H9 (cell line): ENCODE results near the gene ANKRD44. TPM values are rescaled to one million over a fixed set of nuclear protein-coding genes. Genes with fewer than 3 reads are reported as not detected.

Experiments
- DNase-seq: peaks from one replicate; pipeline ENCODE4 v3.0.0-alpha.2; 2017
- H2AFZ ChIP-seq: one replicate; pipeline ENCODE4 v1.6.1; 2013; ENCODE audit warnings: mild to moderate bottlenecking, low read length, control low read depth, moderate library complexity
- H2AK5ac ChIP-seq: 2 replicates; pipeline ENCODE4 v1.6.1; 2013; ENCODE audit warnings: low read length, control low read depth, mixed read lengths; ENCODE audit not compliant: insufficient read length
- H2BK120ac ChIP-seq: one replicate; pipeline ENCODE4 v1.6.1; 2013; ENCODE audit warnings: low read depth, mild to moderate bottlenecking, low read length, control low read depth, inconsistent platforms; ENCODE audit not compliant: poor library complexity, severe bottlenecking
- H2BK12ac ChIP-seq: 2 replicates; pipeline ENCODE4 v1.6.1; 2013; ENCODE audit warnings: low read length, control low read depth, mixed read lengths, low read depth; ENCODE audit not compliant: insufficient read length
- H2BK15ac ChIP-seq: 2 replicates; pipeline ENCODE4 v1.6.1; 2013; ENCODE audit warnings: low read depth, low read length, control low read depth
- H2BK20ac ChIP-seq: one replicate; pipeline ENCODE4 v1.6.1; 2013; ENCODE audit warnings: low read depth, mild to moderate bottlenecking, low read length, control low read depth, inconsistent platforms; ENCODE audit not compliant: poor library complexity, severe bottlenecking
- H2BK5ac ChIP-seq: 2 replicates; pipeline ENCODE4 v1.6.1; 2013; ENCODE audit warnings: low read length, control low read depth, mixed read lengths; ENCODE audit not compliant: insufficient read length
- H3K14ac ChIP-seq: 2 replicates; pipeline ENCODE4 v1.6.1; 2013; ENCODE audit warnings: low read length, control low read depth; ENCODE audit not compliant: insufficient read depth
- H3K18ac ChIP-seq: 2 replicates; pipeline ENCODE4 v1.6.1; 2013; ENCODE audit warnings: low read depth, mild to moderate bottlenecking, mixed read lengths, low read length, control low read depth; ENCODE audit not compliant: insufficient read length
- H3K23ac ChIP-seq: 2 replicates; pipeline ENCODE4 v1.6.1; 2013; ENCODE audit warnings: low read length, control low read depth, mixed read lengths, low read depth; ENCODE audit not compliant: insufficient read length
- H3K23me2 ChIP-seq: 2 replicates; pipeline ENCODE4 v1.6.1; 2013; ENCODE audit warnings: low read depth, mild to moderate bottlenecking, mixed read lengths, low read length, control low read depth; ENCODE audit not compliant: insufficient read length, poor library complexity, severe bottlenecking
- H3K27ac ChIP-seq: 2 replicates; pipeline ENCODE4 v1.5.1; 2013; ENCODE audit warnings: low read length, control low read depth, mixed read lengths, low read depth; ENCODE audit not compliant: insufficient read length
- H3K27me3 ChIP-seq: 2 replicates; pipeline ENCODE4 v1.6.1; 2013; ENCODE audit warnings: low read length, control low read depth, inconsistent platforms; ENCODE audit not compliant: insufficient read depth
- H3K4ac ChIP-seq: 2 replicates; pipeline ENCODE4 v1.6.1; 2013; ENCODE audit warnings: low read depth, mild to moderate bottlenecking, control low read depth, inconsistent platforms, low read length, moderate library complexity
- H3K4me1 ChIP-seq: 2 replicates; pipeline ENCODE4 v1.6.1; 2013; ENCODE audit warnings: low read length, control low read depth, inconsistent platforms; ENCODE audit not compliant: insufficient read depth
- H3K4me2 ChIP-seq: 2 replicates; pipeline ENCODE4 v1.6.1; 2013; ENCODE audit warnings: low read length, control low read depth, mixed read lengths; ENCODE audit not compliant: insufficient read length, insufficient read depth
- H3K56ac ChIP-seq: 2 replicates; pipeline ENCODE4 v1.6.1; 2013; ENCODE audit warnings: low read depth, mild to moderate bottlenecking, mixed read lengths, low read length, control low read depth; ENCODE audit not compliant: insufficient read length
- H3K79me1 ChIP-seq: 2 replicates; pipeline ENCODE4 v1.6.1; 2013; ENCODE audit warnings: low read depth, mild to moderate bottlenecking, moderate library complexity, low read length, control low read depth, inconsistent platforms; ENCODE audit not compliant: insufficient read depth, poor library complexity, severe bottlenecking
- H3K79me2 ChIP-seq: 2 replicates; pipeline ENCODE4 v1.6.1; 2013; ENCODE audit warnings: low read length, control low read depth, inconsistent platforms; ENCODE audit not compliant: insufficient read depth
- H3K9ac ChIP-seq: 2 replicates; pipeline ENCODE4 v1.6.1; 2013; ENCODE audit warnings: low read length, control low read depth, mixed read lengths; ENCODE audit not compliant: insufficient read length; ENCODE audit errors: extremely low read depth
- H3K9me3 ChIP-seq: one replicate; pipeline ENCODE4 v1.6.1; 2013; ENCODE audit warnings: low read depth, low read length, inconsistent platforms; ENCODE audit not compliant: control insufficient read depth
- H3T11ph ChIP-seq: one replicate; pipeline ENCODE4 v1.6.1; 2013; ENCODE audit warnings: mild to moderate bottlenecking, low read length, control low read depth, inconsistent platforms
- H4K20me1 ChIP-seq: one replicate; pipeline ENCODE4 v1.6.1; 2013; ENCODE audit not compliant: control insufficient read depth, insufficient read length, insufficient read depth
- H4K5ac ChIP-seq: 2 replicates; pipeline ENCODE4 v1.6.1; 2013; ENCODE audit warnings: low read depth, mild to moderate bottlenecking, mixed read lengths, low read length, control low read depth; ENCODE audit not compliant: insufficient read length
- H4K8ac ChIP-seq: replicated peaks from 2 replicates; pipeline ENCODE4 v1.6.1; 2013; ENCODE audit warnings: low read length, control low read depth, mixed read lengths, low read depth; ENCODE audit not compliant: insufficient read length
- H4K91ac ChIP-seq: 2 replicates; pipeline ENCODE4 v1.6.1; 2013; ENCODE audit warnings: low read depth, mild to moderate bottlenecking, moderate library complexity, mixed read lengths, low read length, control low read depth; ENCODE audit not compliant: insufficient read length
- H3K27ac Mint-ChIP-seq, 3 experiments: 2 replicates in 2 of 3; 3 replicates in 1 of 3; pipeline ENCODE4 v1.8.0; 2020 to 2021; ENCODE audit warnings: mixed read lengths in 3 of 3, mild to moderate bottlenecking in 1 of 3, moderate library complexity in 1 of 3
- H3K27me3 Mint-ChIP-seq: 2 replicates; pipeline ENCODE4 v1.8.0; 2021; ENCODE audit warnings: low read depth, mild to moderate bottlenecking, moderate library complexity, mixed read lengths
- H3K36me3 Mint-ChIP-seq, 3 experiments: 2 replicates in 2 of 3; 3 replicates in 1 of 3; pipeline ENCODE4 v1.8.0; 2020 to 2021; ENCODE audit warnings: low read depth in 3 of 3, mixed read lengths in 3 of 3; ENCODE audit not compliant: insufficient read depth in 1 of 3
- H3K4me1 Mint-ChIP-seq, 2 experiments: 2 replicates each; pipeline ENCODE4 v1.8.0; 2020; ENCODE audit warnings: mixed read lengths in 2 of 2
- H3K4me3 Mint-ChIP-seq, 2 experiments: 2 replicates in 1 of 2; 3 replicates in 1 of 2; pipeline ENCODE4 v1.8.0; 2020 to 2021; ENCODE audit warnings: mild to moderate bottlenecking in 2 of 2, mixed read lengths in 2 of 2, moderate library complexity in 1 of 2
- H3K9me3 Mint-ChIP-seq, 2 experiments: 2 replicates in 1 of 2; 3 replicates in 1 of 2; pipeline ENCODE4 v1.8.0; 2020; ENCODE audit warnings: mild to moderate bottlenecking in 2 of 2, mixed read lengths in 2 of 2, moderate library complexity in 1 of 2
- WGBS: extraction: QIAGEN DNeasy Blood & Tissue Kit; methylation state at CpG from one replicate; pipeline ENCODE4 v1.1.7; 2013; ENCODE audit warnings: missing lambda C conversion rate, low lambda C conversion rate, mixed read lengths; ENCODE audit not compliant: insufficient read length; ENCODE audit errors: extremely low coverage; 5-methylcytosine and 5-hydroxymethylcytosine counted together
- total RNA-seq: library from RNA; stranded (reverse); gene quantifications from 2 replicates; pipeline ENCODE4 v1.2.1, GENCODE V29; 2021
- TF ChIP-seq, protein P1 (sequence below): fragments of 200-600 bp; sonication (generic); conservative IDR thresholded peaks from 3 replicates; pipeline ENCODE4 v1.8.0; 2021; ENCODE audit warnings: antibody characterized with exemption, mild to moderate bottlenecking

ANKRD44 gene
- total RNA-seq, 1 experiment from 2014 or later, result 1.9 TPM

DNA sequence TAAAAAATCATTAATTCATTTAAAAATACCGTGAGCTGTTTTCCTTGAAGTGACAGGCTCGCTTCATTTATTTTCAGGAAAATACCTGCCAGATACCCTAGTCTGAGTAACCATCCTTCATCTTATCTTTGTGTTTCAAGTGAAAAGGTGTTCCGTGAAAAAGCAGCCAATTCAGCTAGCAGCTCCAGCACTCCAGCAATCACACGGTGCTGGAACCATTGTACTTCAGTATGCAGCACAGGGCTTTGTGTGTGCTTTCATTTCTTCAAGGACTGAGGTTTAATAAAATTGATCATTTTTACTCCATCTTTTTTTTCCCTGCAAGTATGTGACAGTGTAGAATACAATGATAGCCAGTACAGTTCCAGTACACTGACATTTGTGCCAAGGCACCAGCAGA, 344.9 kb downstream of the ANKRD44 start:
- Histone ChIP-seq H3K79me1 (no peaks in the 10 kb centered on the region), H2BK120ac (no peak overlapping the region), H2BK5ac (no peak overlapping the region), H3K79me2 (no peaks in the 10 kb centered on the region), H4K5ac (no peak overlapping the region), H3K18ac (no peak overlapping the region), H3K4me2 (no peak overlapping the region), H3K4ac (no peak overlapping the region), H3K23me2 (no peaks in the 10 kb centered on the region), H3T11ph (no peak overlapping the region), H4K91ac (no peak overlapping the region), H3K9me3 (no peaks in the 10 kb centered on the region), H2AK5ac (no peak overlapping the region), H3K4me1 (no peaks in the 10 kb centered on the region; the same call in 1 of the 2 replicates), H2BK12ac (no peak overlapping the region), H2AFZ (peak overlapping the region; percentile 91), H3K9ac (no peak overlapping the region), H2BK20ac (no peak overlapping the region), H3K23ac (no peak overlapping the region), H3K27ac (no peak overlapping the region), H4K20me1 (no peaks in the 10 kb centered on the region), H3K27me3 (no peaks in the 10 kb centered on the region), H2BK15ac (no peak overlapping the region), H3K14ac (no peak overlapping the region), H4K8ac (no peak overlapping the region), H3K56ac (no peak overlapping the region)
- no peaks in the 10 kb centered on the region for H3K27me3 Mint-ChIP-seq
- no peak overlapping the region for H3K4me3 Mint-ChIP-seq
- TF ChIP-seq, protein P1, sequence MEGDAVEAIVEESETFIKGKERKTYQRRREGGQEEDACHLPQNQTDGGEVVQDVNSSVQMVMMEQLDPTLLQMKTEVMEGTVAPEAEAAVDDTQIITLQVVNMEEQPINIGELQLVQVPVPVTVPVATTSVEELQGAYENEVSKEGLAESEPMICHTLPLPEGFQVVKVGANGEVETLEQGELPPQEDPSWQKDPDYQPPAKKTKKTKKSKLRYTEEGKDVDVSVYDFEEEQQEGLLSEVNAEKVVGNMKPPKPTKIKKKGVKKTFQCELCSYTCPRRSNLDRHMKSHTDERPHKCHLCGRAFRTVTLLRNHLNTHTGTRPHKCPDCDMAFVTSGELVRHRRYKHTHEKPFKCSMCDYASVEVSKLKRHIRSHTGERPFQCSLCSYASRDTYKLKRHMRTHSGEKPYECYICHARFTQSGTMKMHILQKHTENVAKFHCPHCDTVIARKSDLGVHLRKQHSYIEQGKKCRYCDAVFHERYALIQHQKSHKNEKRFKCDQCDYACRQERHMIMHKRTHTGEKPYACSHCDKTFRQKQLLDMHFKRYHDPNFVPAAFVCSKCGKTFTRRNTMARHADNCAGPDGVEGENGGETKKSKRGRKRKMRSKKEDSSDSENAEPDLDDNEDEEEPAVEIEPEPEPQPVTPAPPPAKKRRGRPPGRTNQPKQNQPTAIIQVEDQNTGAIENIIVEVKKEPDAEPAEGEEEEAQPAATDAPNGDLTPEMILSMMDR, result no peak
- no peak for DNase-seq
- no CpG with 5 or more reads among the region's 4 CpGs for WGBS
- H3K4me1 Mint-ChIP-seq, result peaks cover 18 to 29% of the 10 kb centered on the region in 2 experiments
- peaks cover 5 to 18% (median 11%) of the 10 kb centered on the region in 3 experiments for H3K36me3 Mint-ChIP-seq
- H3K9me3 Mint-ChIP-seq, result peaks cover 15% of the 10 kb centered on the region in 2 experiments; a peak in 4 of 5 replicates
- H3K27ac Mint-ChIP-seq, result peak overlapping the region in 2 of 3 experiments; percentile 52 to 56; a peak in 2 of 7 replicates
